HG02981 (cell line): ENCODE measurements around the gene PGAM4.
"Not testable (repeated sequence)": the region's sequence is repeated elsewhere in the genome, so short reads cannot be mapped to it uniquely, and the experiment has no call there.

Experiments used
- ATAC-seq: cut with Tn5 transposase; IDR thresholded peaks from one replicate; pipeline ENCODE4 v1.9.1; 2021; ENCODE audit warnings: mild to moderate bottlenecking, moderate library complexity; ENCODE audit not compliant: unreplicated experiment

The PGAM4 gene

DNA sequence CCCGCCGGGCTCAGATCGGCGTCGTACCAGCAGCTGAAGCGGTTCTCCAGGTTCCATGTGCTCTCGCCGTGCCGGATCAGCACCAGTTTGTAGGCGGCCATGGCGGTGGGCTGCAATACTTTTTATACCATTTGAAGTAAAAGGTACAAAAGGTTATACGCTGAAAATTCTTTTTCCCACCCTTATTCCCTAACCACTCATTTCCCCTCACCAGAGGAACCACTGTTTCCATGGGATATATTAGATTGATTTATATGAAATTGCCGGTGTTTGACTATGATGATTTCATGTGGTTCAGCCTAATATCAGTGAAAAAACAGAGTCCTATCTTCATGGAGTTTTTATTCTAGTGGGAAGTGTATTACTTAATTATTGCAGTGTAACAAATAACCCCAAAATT, at the start of gene PGAM4:
Gene PGAM4 (minus strand): TSS at position 101 of the 400 bp plus-strand sequence. CDS start 0 bp downstream, at position 101.
- ATAC-seq: no peak

DNA sequence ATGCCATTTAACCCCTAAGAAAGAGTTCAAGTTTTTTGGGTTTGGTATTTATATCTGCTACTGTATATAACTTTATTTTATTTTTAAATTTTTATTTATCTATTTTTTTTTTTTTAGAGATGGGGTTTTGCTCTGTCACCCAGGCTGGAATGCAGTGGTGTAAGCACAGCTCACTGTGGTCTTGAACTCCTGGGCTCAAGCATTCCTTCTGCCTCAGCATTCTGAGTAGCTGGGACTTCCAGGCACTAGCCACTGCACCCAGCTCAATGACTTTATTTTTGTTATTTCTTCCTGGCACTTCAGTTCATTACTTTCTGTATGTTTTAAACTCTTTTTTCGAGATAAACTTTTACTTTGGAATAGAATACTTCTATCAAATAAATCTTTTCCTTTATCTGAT, 42.4 kb upstream of the PGAM4 start:
- ATAC-seq: no peak

DNA sequence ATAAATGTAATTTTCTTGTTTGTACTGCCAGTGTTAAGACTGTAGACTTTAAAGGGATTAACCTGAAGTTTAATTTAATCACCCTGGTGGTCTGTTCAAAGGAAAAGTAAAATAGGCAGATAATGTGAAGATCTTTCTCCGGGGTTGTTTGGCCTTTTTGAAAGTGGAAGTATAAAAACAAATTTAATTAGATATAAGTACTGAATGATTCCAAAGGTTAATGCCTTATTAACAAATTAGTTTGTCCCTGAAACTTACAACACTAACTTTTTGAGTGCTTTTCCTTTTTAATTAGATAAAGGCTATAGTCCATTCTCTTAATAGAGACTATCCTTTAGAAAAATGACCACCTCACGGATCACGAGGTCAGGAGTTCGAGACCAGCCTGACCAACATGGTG, 10.4 kb upstream of the PGAM4 start:
- no peak for ATAC-seq

DNA sequence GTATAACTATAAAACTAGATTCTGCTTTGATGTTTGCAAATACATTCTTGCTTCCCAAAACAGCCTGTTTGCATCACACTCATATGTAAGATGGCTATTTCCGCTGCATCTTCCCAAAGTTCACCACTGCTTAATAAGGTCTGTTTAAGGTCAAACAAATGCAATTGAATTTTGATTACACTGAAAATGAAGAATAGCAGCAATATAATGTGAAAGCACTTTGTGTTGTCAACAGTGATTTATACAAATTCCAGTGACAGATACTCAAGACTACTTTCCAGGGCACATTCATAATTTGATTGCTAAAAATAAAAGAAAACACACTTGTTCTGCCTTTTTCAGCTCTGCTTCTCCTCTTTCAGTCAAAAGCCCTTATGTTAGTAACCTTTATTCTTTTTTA, 8.1 kb upstream of the PGAM4 start:
- no peak for ATAC-seq

DNA sequence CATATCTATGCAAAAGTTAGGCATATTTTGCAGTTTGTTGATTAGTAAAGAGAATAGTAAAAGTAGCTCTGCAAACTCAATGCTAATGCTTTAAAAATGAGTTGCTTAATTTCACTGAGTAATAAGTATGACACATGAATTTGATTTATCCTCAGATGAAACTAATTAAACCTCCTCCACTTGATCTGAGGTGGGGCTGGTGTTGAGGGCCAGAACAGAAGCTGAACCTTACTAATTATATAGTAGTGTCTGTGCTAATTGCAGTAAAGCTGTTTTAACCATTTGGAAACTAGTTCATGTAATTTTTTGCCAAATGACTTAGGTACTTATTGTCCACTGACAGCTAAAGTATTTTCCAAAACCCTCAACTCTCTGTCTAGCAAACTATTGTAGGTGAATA, 7.7 kb upstream of the PGAM4 start:
- no peak for ATAC-seq

DNA sequence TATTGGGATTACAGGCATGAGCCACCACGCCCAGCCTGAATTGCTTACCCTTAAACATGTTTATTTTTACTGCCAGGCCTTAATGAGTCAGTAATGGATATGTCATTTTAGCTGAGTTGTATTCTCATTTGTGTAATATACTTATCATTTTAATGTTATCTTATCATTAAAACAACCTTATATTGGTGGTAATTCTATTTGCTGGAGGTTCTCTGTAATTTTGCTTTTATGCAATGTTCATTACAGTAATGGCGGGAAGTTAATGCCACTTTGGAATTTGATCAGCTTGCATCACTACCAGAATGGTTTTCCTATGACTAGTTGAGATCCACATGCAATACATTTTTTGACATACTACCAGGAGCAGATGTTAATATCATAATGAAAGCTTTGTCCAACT, 6.3 kb upstream of the PGAM4 start:
- ATAC-seq: no peak

DNA sequence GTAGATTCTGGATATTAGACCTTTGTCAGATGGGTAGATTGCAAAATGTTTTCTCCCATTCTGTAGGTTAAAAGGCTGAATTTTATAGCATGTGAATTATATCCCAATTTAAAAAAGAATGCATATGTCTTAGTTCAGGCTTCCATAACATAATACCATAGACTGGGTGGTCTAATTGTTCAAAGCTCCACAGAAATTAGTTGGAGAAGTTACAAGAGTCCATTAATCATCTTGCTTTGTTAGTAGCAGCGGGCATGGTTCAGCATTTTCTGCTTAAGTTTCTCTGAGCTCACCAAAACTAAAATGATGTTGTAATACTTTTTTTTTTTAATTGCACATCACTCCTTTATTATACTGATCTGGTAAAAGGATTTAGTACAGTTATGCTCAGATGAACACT, 1.8 kb downstream of the PGAM4 start:
- no peak for ATAC-seq

DNA sequence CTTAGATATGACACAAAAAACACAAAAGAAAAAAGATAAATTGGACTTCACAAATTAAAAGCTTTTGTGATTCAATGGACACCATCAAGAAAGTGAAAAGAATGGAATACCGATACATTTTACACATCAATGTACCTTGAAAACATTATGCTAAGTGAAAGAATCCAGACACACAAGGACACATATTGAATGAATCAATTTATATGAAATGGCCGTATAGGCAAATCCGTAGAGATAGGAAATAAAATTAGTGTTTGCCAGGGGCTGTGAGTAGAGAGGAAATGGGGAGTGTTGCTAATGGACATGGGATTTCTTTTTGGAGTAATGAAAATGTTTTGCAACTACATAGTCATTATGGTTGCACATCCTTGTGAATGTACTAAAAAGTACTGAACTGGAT, 3.1 kb downstream of the PGAM4 start:
- ATAC-seq: no peak

DNA sequence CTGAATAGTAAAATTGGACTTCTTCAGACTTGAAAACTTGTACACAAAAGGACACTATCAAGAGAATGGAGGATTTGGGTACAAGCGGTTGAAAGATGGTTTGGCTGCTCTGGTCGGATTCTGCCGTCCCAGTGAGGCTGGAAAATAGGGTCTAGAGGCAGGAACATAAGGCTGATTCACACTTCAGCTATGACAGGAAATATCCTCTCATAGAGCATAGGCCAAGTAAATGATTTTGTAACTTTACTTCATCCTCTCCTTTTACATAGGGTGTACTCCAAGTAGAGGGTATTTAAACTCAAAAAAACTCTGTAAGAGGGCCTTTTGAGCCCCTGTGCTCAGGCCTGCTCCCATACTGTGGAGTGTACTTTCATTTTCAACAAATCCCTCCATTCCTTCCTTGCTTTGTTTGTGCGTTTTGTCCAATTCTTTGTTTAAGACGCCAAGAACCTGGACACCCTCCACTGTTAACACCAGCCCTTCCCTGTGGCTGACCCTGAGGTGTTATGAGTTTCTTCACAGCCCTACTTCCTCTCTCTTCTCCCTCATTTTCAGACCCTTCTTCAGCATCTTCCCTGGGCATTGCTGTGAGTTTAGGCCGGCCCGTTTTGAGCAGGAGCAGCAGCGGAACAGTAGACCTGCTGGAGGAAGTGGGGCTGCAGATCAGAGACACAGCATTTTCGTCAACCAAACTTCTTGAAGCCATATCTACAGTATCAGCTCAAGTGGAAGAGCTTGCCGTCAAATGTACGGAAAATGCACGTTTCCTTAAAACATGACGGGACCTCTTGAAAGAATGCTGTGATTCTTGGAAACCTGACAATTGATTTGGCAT, 7.2 kb downstream of the PGAM4 start:
- ATAC-seq: no peak

DNA sequence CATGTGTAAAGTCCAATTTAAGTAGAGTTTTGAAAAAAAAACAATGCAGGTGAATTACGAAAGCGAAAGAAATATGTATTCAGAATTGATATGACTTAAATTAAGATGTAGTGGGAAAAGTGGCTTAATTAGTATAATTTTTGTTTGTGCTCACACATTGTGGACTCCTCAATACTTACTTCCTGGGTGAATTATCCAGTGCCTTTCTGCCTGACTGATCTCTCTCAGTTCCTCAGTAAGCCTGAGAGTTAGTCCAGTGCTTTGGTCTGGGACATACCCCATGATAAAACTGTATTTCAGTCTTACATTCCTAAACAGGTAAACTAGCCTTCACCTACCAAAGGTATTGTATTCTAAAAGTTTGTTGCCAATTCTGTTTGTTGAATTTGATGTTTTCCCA, 8.4 kb downstream of the PGAM4 start:
- ATAC-seq: no peak

DNA sequence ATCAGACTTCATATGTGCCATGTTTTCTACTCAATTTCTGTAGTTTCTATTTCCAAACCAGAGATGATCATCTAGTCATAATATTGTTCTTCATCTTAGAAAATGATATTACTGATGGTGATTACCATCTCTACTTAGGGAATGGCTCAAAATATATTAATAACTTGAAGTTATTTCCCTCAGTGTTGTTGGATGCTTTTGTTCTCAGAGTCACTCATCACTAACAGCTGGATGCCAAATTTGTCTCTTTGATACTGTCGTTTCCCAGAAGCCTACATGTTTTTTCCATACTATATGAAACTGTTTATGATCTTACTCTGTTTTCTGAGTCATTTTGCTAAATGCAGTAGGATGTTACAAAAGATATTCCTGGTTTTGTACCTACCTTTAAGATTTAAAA, 8.9 kb downstream of the PGAM4 start:
- no peak for ATAC-seq

DNA sequence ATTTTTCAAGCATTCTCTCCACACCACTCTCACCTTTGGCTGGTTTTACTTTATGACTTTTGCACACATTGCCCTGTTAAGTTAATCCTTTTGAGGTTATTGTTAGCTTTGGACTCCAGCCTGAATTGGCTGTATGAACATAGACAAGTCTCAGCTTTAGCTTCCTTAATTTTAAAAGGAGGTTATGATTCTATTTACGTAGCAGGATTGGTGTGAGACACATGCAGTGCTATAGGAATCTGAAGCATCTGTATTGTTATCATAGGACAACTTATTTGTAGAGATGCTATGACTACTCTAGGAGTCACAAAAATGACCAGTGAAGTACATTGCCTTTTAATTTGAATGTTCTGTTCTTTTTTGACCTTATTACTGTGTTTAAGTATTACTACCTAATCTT, 15.7 kb downstream of the PGAM4 start:
- ATAC-seq: no peak

DNA sequence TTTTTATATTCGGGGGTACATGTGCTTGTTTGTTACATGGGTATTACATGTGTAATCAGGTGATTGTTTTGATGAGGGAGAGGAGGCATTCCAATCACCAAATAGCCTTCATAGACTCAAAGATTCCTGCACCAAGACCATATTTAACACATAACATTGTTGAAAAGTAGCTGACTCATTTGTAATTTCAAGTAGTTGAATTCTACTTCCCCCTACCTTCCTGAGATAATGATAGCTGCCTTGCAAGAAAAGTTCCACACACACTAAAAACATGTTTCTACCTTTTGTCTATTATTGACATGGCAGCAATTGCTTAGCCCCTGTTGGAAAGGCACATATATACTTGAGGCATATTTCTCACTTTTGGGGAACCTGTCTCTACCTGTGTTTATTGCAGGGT, 16.1 kb downstream of the PGAM4 start:
- no peak for ATAC-seq

DNA sequence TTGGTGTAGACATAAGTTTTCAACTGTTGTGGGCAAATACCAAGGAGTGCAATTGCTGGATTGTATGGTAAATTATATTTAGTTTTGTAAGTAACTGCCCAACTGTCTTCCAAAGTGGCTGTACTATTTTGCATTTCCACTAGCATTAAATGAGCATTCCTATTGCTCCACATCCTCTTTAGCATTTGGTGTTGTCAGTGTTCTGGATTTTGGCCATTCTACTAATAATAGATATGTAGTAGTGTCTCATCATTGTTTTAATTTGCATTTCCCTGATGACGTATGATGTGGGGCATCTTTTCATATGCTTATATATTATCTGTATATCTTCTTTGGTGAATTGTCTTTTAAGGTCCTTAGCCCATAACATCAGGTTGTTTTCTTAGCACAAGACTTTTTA, 17.3 kb downstream of the PGAM4 start:
- ATAC-seq: no peak

DNA sequence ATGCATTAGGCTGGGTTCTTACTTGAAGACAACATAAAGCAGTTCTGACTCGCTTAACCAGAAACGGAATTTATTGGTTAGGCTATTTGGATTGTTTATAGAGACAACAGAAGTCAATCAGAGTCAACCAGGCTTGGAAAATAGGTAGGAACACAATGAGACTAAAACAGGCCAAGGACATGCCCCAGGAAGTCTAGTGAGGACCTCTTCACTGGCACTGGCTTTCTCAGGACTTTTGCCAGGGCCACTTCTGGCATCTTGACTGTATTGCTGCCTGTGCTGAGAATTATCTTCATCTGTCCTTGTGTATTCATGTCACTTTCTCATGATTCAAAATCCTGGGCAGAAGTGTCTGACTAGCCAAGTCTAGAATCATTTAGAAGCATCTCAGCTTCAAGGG, 19.6 kb downstream of the PGAM4 start:
- no peak for ATAC-seq

DNA sequence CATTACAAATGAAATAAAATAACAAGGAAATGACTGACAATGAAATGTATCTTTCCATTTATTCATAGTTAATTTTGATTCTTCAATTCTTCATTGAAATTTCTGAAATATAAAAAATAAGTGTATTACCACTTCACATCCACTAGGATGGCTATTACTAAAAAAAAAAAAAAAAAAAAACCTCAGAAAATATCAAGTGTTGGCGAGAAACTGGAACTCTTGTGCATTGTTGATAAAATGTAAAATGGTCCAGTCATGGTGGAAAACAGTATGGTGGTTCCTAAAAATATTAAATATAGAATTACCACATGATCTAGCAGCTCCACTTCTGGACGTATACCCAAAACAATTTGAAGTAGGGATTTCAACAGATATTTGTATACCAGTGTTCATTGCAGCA, 22.9 kb downstream of the PGAM4 start:
- ATAC-seq: no peak

DNA sequence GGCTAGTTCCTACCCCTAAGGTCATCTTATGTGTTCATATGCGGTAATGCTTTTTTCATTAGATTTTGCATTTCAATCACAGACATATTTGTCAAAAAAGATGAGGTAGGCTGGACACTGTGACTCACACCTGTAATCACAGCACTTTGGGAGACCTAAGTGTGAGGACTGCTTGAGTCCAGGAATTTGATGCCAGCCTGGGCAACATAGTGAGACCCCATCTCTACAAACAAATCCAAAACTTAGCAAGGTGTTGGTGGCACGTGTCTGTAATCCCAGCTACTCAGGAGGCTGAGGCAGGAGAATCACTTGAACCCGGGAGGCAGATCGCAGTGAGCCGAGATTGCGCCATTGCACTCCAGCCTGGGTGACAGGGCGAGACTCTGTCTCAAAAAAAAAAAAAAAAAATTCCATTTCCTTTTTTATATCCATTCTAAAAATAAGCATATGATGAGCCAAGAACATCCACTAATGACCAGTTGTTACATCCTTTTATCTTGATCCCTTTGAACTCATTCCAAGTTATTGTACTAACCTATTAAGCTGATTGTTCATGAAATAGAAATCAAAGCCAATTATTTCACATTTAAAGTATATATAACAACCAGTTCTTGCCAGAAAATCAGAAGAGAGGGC, 23.4 kb downstream of the PGAM4 start:
- ATAC-seq: no peak

DNA sequence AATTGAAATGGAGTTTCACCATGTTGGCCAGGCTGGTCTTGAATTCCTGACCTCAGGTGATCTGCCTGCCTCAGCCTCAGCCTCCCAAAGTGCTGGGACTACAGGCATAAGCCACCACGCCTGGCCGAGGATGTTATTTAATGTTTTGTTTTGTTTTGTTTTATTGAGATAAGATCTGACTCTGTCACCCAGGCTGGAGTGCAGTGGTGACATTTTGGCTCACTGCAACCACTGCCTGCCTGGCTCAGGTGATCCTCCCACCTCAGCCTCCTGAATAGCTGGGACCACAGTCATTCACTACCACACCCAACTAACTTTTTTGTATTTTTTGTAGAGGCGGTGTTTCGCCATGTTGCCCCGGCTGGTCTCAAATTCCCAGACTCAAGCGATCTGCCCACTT, 24.4 kb downstream of the PGAM4 start:
- ATAC-seq: not testable (repeated sequence)

DNA sequence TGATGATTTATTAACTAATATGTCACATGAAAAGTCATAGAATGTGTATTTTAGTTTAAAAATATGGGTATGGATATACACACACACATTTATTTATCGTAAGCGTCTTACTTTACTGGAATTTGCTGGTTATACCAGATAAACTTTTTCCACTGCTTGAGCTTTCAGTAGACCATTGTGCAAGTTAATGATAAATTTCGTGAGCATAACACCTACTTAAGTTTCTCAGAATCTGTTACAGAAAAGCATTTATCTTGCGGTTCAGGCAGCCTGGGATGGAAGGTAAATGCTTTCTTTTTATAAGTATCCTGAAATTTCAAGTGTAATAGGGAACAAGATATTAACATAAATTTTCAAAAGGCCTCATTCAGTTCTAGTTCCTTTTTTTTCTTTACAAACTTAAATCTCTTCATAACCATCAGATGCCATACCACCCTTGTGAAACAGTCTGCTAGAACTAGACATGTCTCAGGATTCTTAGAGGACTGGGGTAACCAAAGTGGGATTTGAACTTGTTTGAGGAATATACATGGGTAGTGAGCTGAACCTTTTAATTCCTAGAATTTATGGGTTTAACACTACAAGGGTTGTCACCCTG, 31.3 kb downstream of the PGAM4 start:
- no peak for ATAC-seq

DNA sequence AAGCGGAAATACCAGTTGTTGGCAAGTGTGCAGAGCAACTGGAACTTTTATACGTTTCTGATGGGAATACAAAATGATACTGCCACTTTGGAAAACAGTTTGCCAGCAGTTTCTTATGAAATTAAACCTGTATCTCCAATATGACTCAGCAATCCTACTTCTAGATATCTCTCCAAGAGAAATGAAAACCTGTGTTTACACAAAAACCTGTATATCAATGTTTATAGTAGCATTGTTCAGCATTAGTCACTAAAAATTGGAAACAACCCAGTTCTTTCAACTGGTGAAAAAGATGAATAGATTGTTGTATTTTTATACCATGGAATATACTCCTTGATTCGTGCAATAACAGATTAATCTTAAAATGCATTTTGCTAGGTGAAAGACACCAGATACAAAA, 32.1 kb downstream of the PGAM4 start:
- ATAC-seq: no peak

DNA sequence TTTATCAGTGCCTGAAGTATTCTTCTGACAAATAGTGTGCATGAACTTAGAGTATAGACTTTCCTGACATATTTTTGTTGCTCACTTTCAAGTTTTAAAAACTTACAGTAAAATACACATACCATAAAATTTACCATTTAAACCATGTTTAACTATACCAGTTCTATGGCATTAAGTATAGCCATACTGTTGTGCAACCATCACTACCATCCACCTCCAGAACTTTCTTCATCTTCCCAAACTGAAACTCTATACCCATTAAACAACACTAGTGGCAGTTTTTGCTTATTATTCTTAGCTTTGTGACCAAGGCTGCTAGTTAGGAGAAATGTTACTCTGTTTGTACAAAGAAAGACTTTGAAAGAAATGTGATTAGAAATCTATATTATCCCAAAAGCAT, 33.1 kb downstream of the PGAM4 start:
- ATAC-seq: no peak

DNA sequence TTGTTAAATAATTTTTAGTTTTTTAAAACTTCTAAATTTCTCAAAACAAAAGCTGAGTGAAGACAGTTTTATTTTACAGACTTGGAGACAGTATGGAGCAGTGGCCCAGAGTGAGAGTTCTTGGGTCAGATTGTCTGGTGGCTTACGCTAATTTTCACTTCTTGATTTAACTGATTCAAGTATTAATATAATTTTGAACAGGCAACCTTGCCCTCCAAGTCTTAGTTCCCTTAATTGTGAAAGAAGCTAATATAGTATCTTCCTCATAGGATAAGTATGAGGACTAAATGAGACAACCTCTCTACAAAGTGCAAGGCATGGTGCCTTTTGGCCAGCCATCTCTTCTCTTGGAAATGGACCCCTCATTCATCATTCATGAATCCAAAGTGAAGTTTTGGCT, 33.6 kb downstream of the PGAM4 start:
- ATAC-seq: no peak
